ENCODE measurements around the gene POGK. TPM values are rescaled to one million over a fixed set of nuclear protein-coding genes. Genes with fewer than 3 reads are reported as not detected.

The POGK gene
- total RNA-seq: 33.0 and 34.3 TPM in 2 replicates
- long read RNA-seq, full-length matches to known transcripts: 20 of 49 reads
- long read RNA-seq, partial matches to known transcripts: 20 of 49 reads
- long read RNA-seq, other reads (novel, unspliced or antisense): 9 of 49 reads

DNA sequence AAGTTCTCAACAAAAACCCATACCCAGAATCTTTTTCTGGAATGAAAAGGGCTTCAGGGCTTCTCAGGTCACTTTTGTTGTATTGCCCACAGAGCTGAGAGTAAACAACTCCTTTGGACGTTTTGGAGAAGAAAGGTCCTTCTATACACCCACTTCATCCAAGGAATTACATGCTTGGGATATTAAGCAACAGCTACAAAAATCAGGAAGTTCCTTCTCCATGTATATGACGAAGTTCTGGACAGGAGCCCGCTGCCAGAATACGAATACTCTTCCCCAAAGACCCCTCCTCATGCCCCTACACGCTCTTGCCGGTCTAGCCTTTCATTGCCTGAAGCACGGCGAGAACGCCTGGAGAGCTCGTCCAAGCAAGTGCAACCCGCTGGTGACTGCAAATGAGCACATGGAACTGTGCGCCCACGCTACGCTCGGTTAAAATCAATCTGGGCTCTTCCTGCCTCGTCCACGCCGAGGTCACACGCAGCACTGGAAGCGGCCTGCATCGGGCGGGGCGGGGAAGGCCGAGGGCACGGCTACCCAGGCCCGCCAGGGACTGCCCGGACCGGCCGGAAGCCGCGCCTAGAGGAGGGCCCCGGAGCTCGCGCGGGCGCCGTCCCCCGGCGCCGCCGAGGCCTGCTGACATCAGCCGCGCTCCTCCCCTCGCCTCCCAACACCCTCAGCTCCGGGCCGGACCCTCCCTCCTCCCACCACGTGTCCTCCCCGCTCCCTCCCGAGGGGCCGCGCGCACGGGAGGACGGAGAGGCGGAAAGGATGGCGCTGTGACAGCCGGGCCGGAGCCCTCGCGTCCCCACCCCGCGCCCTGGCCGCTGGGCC, at the start of gene POGK:
Gene POGK, plus strand, starts transcription at position 710 of the 834 bp plus-strand sequence. CDS start 1,482 bp downstream, outside the sequence.
- Mint-ChIP-seq H3K4me3 (ENCODE audit: unreplicated experiment) (peak within 1 kb of the TSS; percentile 88), H3K27me3 (ENCODE audit: unreplicated experiment) (peaks cover 21% of the 10 kb centered on the region), H3K9me3 (ENCODE audit: unreplicated experiment) (no peaks in the 10 kb centered on the region), H3K27ac (ENCODE audit: unreplicated experiment) (peak within 1 kb of the TSS; percentile 97), H3K36me3 (ENCODE audit: unreplicated experiment) (peaks cover 15% of the 10 kb centered on the region), H3K4me1 (ENCODE audit: unreplicated experiment) (peaks cover 24% of the 10 kb centered on the region)
- TF ChIP-seq, protein P1, sequence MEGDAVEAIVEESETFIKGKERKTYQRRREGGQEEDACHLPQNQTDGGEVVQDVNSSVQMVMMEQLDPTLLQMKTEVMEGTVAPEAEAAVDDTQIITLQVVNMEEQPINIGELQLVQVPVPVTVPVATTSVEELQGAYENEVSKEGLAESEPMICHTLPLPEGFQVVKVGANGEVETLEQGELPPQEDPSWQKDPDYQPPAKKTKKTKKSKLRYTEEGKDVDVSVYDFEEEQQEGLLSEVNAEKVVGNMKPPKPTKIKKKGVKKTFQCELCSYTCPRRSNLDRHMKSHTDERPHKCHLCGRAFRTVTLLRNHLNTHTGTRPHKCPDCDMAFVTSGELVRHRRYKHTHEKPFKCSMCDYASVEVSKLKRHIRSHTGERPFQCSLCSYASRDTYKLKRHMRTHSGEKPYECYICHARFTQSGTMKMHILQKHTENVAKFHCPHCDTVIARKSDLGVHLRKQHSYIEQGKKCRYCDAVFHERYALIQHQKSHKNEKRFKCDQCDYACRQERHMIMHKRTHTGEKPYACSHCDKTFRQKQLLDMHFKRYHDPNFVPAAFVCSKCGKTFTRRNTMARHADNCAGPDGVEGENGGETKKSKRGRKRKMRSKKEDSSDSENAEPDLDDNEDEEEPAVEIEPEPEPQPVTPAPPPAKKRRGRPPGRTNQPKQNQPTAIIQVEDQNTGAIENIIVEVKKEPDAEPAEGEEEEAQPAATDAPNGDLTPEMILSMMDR (IDR thresholded peaks at IDR 0.05): no peak
- DNase-seq (ENCODE audit: extremely low spot score, unreplicated experiment): peak; percentile 95

- Mint-ChIP-seq H3K27me3 (ENCODE audit: unreplicated experiment) (peaks cover 15% of the 10 kb centered on the region), H3K4me1 (ENCODE audit: unreplicated experiment) (no peaks in the 10 kb centered on the region), H3K36me3 (ENCODE audit: unreplicated experiment) (no peaks in the 10 kb centered on the region), H3K4me3 (ENCODE audit: unreplicated experiment) (no peak overlapping the region), H3K9me3 (ENCODE audit: unreplicated experiment) (no peaks in the 10 kb centered on the region), H3K27ac (ENCODE audit: unreplicated experiment) (no peak overlapping the region)
- no peak for DNase-seq (ENCODE audit: extremely low spot score, unreplicated experiment)
- TF ChIP-seq, protein P1 (IDR thresholded peaks at IDR 0.05): no peak
These were observed 42.5 kb upstream of the POGK start for GRCh38 chr1:166796620-166797236.

DNA sequence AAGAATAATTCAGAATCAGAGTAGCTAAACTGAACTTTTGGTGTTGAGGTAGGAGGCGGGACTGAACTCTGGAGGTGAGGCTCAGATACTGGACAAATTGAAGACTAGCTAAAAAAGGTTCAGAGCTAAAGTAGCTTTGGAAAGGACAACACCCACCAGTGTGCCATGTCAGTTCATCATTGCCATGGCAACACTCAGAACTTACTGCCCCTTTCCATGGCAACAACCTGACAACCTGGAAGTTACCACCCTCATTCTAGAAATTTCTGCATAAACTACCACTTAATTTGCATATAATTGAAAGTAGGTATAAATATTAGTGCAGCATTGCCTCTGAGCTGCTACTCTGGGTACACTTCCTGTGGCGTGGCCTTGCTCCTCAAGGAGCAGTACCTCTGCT, 30.3 kb upstream of the POGK start:
- Mint-ChIP-seq H3K4me1 (ENCODE audit: unreplicated experiment) (no peaks in the 10 kb centered on the region), H3K27me3 (ENCODE audit: unreplicated experiment) (peaks cover 31% of the 10 kb centered on the region), H3K27ac (ENCODE audit: unreplicated experiment) (no peak overlapping the region), H3K4me3 (ENCODE audit: unreplicated experiment) (no peak overlapping the region), H3K36me3 (ENCODE audit: unreplicated experiment) (no peaks in the 10 kb centered on the region), H3K9me3 (ENCODE audit: unreplicated experiment) (no peaks in the 10 kb centered on the region)
- DNase-seq (ENCODE audit: extremely low spot score, unreplicated experiment): no peak
- TF ChIP-seq, protein P1 (IDR thresholded peaks at IDR 0.05): no peak

GRCh38 chr1:166811691-166812090, 27.6 kb upstream of the POGK start:
- Mint-ChIP-seq H3K36me3 (ENCODE audit: unreplicated experiment) (no peaks in the 10 kb centered on the region), H3K9me3 (ENCODE audit: unreplicated experiment) (no peaks in the 10 kb centered on the region), H3K4me1 (ENCODE audit: unreplicated experiment) (no peaks in the 10 kb centered on the region), H3K4me3 (ENCODE audit: unreplicated experiment) (no peak overlapping the region), H3K27me3 (ENCODE audit: unreplicated experiment) (peaks cover 30% of the 10 kb centered on the region), H3K27ac (ENCODE audit: unreplicated experiment) (no peak overlapping the region)
- no peak for DNase-seq (ENCODE audit: extremely low spot score, unreplicated experiment)
- TF ChIP-seq, protein P1 (IDR thresholded peaks at IDR 0.05): no peak
